GM23338 (cell line): ENCODE results near the gene DVL1. TPM values are rescaled to one million over a fixed set of nuclear protein-coding genes. Genes with fewer than 3 reads are reported as not detected.

Source experiments
- ATAC-seq: fragments of 200-7000 bp; cut with Tn5 transposase; 3 replicates; pipeline ENCODE4 v1.9.1; 2020
- DNase-seq: peaks from one replicate; pipeline ENCODE4 v3.0.0-alpha.2; 2015; ENCODE audit warnings: low spot score
- H2AFZ ChIP-seq: fragments of 200-600 bp; sonication (generic); 2 replicates; pipeline ENCODE4 v1.8.0; 2016; ENCODE audit warnings: antibody characterized with exemption, mild to moderate bottlenecking, moderate library complexity
- H3F3A ChIP-seq: fragments of 200-600 bp; sonication (generic); replicated peaks from 2 replicates; pipeline ENCODE4 v1.8.0; 2017; ENCODE audit warnings: antibody characterized with exemption, mixed run types, low read depth
- H3K27ac ChIP-seq: fragments of 200-600 bp; sonication (generic); 2 replicates; pipeline ENCODE4 v1.6.1; 2016; ENCODE audit warnings: low read depth
- H3K27me3 ChIP-seq: fragments of 200-600 bp; sonication (generic); 2 replicates; pipeline ENCODE4 v1.8.0; 2016; ENCODE audit warnings: mild to moderate bottlenecking, mixed run types, moderate library complexity; ENCODE audit not compliant: insufficient read depth
- H3K36me3 ChIP-seq: fragments of 200-600 bp; sonication (generic); 2 replicates; pipeline ENCODE4 v1.8.0; 2016; ENCODE audit warnings: mild to moderate bottlenecking; ENCODE audit not compliant: insufficient read depth
- H3K4me1 ChIP-seq: fragments of 200-600 bp; sonication (generic); 2 replicates; pipeline ENCODE4 v1.8.0; 2016; ENCODE audit warnings: mild to moderate bottlenecking, moderate library complexity; ENCODE audit not compliant: insufficient read depth
- H3K4me2 ChIP-seq: fragments of 200-600 bp; sonication (generic); 2 replicates; pipeline ENCODE4 v1.7.1; 2017; ENCODE audit warnings: mixed run types
- H3K4me3 ChIP-seq: fragments of 200-600 bp; sonication (generic); 2 replicates; pipeline ENCODE4 v1.6.1; 2016; ENCODE audit warnings: mixed run types
- H3K79me2 ChIP-seq: fragments of 200-600 bp; sonication (generic); replicated peaks from 2 replicates; pipeline ENCODE4 v1.8.0; 2017; ENCODE audit warnings: mild to moderate bottlenecking; ENCODE audit not compliant: insufficient read depth
- H3K9me2 ChIP-seq: fragments of 200-600 bp; sonication (generic); 2 replicates; pipeline ENCODE4 v1.8.0; 2017; ENCODE audit not compliant: insufficient read depth
- H4K20me1 ChIP-seq: fragments of 200-600 bp; sonication (generic); replicated peaks from 2 replicates; pipeline ENCODE4 v1.8.0; 2017; ENCODE audit warnings: mild to moderate bottlenecking; ENCODE audit not compliant: insufficient read depth
- H3K27ac Mint-ChIP-seq: 2 replicates; pipeline ENCODE4 v1.8.0; 2020; ENCODE audit warnings: inconsistent platforms, mild to moderate bottlenecking, moderate library complexity, mixed read lengths
- H3K27me3 Mint-ChIP-seq: 3 replicates; pipeline ENCODE4 v1.8.0; 2022; ENCODE audit warnings: low read depth, mild to moderate bottlenecking, moderate library complexity, mixed read lengths, inconsistent platforms; ENCODE audit not compliant: insufficient read depth, poor library complexity
- H3K36me3 Mint-ChIP-seq: 3 replicates; pipeline ENCODE4 v1.8.0; 2021; ENCODE audit warnings: low read depth, mild to moderate bottlenecking, inconsistent platforms, moderate library complexity, mixed read lengths
- H3K4me1 Mint-ChIP-seq: 3 replicates; pipeline ENCODE4 v1.8.0; 2020; ENCODE audit warnings: mild to moderate bottlenecking, inconsistent platforms, mixed read lengths
- H3K4me3 Mint-ChIP-seq: 3 replicates; pipeline ENCODE4 v1.8.0; 2021; ENCODE audit warnings: moderate library complexity, mild to moderate bottlenecking, inconsistent platforms, mixed read lengths
- H3K9me3 Mint-ChIP-seq: 3 replicates; pipeline ENCODE4 v1.8.0; 2020; ENCODE audit warnings: moderate library complexity, mild to moderate bottlenecking, inconsistent platforms, mixed read lengths
- CREB1 ChIP-seq: fragments of 250-450 bp; sonication (Bioruptor Pico); IDR thresholded peaks from 2 replicates; pipeline ENCODE4 v1.5.0; 2020; ENCODE audit warnings: low read depth, mild to moderate bottlenecking, moderate library complexity
- CTCF ChIP-seq, 2 experiments: fragments of 200-600 bp in 1 of 2; sonication (generic) in 1 of 2; conservative IDR thresholded peaks; 2 replicates each; pipeline versions ENCODE4 v1.5.1 to v1.6.1; 2016 to 2017; ENCODE audit warnings: antibody characterized with exemption in 2 of 2, low read depth in 2 of 2, mild to moderate bottlenecking in 2 of 2, moderate library complexity in 1 of 2
- EZH2 ChIP-seq: fragments of 200-600 bp; sonication (generic); IDR thresholded peaks from one replicate; pipeline ENCODE4 v1.8.0; 2017; ENCODE audit warnings: antibody characterized with exemption, mild to moderate bottlenecking, low read depth; ENCODE audit not compliant: unreplicated experiment
- EZH2phosphoT487 ChIP-seq: fragments of 200-600 bp; sonication (generic); IDR thresholded peaks from one replicate; pipeline ENCODE4 v1.8.1; 2018; ENCODE audit warnings: antibody characterized with exemption; ENCODE audit not compliant: unreplicated experiment
- JUNB ChIP-seq: IDR thresholded peaks from one replicate; pipeline ENCODE4 v1.6.1; 2016; ENCODE audit warnings: antibody characterized with exemption; ENCODE audit not compliant: unreplicated experiment
- NANOG ChIP-seq: IDR thresholded peaks from 2 replicates; pipeline ENCODE4 v1.6.1; 2016; ENCODE audit warnings: antibody characterized with exemption, borderline replicate concordance
- POLR2AphosphoS5 ChIP-seq: IDR thresholded peaks from 2 replicates; pipeline ENCODE4 v1.6.1; 2016; ENCODE audit warnings: antibody characterized with exemption, low read depth
- REST ChIP-seq: IDR thresholded peaks from one replicate; pipeline ENCODE4 v1.6.1; 2018; ENCODE audit warnings: antibody characterized with exemption; ENCODE audit not compliant: unreplicated experiment
- STAT1 ChIP-seq: IDR thresholded peaks from one replicate; pipeline ENCODE4 v1.6.1; 2016; ENCODE audit warnings: antibody characterized with exemption; ENCODE audit not compliant: unreplicated experiment
- ZNF114 ChIP-seq: fragments of 250-450 bp; sonication (Bioruptor Pico); IDR thresholded peaks from 2 replicates; pipeline ENCODE4 v1.5.0; 2020; ENCODE audit warnings: mild to moderate bottlenecking, moderate library complexity
- ZNF331 ChIP-seq: fragments of 250-450 bp; sonication (Bioruptor Pico); IDR thresholded peaks from 2 replicates; pipeline ENCODE4 v1.5.0; 2020; ENCODE audit warnings: low read depth, mild to moderate bottlenecking, moderate library complexity
- ZNF462 ChIP-seq: fragments of 250-450 bp; sonication (Bioruptor Pico); IDR thresholded peaks from 2 replicates; pipeline ENCODE4 v1.5.0; 2020; ENCODE audit warnings: mild to moderate bottlenecking, moderate library complexity
- polyA plus RNA-seq: library from polyadenylated mRNA; unstranded; fragments of >200 nt; fragmentation: Nextera tagmentation; extraction: Ambion mirVana; gene quantifications from 2 replicates; pipeline ENCODE4 v1.2.1, GENCODE V29; 2016
- total RNA-seq: library from RNA; depleted of rRNA; stranded (reverse); fragments of >200 nt; shearing (Covaris generic); gene quantifications from 2 replicates; pipeline ENCODE4 v1.2.3, GENCODE V29; 2014
- TF ChIP-seq, protein P1 (sequence below): IDR thresholded peaks from 2 replicates; pipeline ENCODE4 v1.6.1; 2016; ENCODE audit warnings: antibody characterized with exemption

Gene DVL1
- total and polyA plus RNA-seq, 2 experiments from 2014 or later, result 13.5 to 69.7 TPM

DNA sequence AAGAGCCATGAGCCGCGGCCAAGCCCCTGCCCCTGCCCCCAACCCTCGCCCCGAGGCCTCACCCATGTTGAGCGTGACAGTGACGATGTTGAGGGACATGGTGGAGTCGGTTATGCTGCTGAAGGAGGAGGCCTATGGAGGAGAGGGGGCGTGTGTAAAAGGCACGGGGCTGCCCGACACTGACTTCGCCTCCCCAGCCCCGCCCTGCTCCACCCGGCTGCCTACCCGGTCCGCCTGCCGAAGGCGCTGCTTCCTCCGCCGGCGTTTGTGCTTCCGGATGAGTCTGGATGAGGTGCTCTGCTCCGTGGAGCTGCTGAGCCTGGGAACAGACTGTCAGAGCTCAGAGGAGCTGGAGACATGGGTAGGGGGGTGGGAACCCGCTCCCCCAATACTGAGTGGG lies 9.0 kb downstream of the DVL1 start:
- Histone ChIP-seq H3K4me2 (no peak overlapping the region), H3K9me2 (no peaks in the 10 kb centered on the region), H3K36me3 (no peaks in the 10 kb centered on the region), H3F3A (peaks cover 13% of the 10 kb centered on the region), H3K27ac (no peak overlapping the region), H3K4me3 (no peak overlapping the region), H3K4me1 (no peaks in the 10 kb centered on the region), H3K79me2 (no peaks in the 10 kb centered on the region), H4K20me1 (0 out of 2 replicates have a peak, but pooled peaks cover 3% of the 10 kb centered on the region), H3K27me3 (no peaks in the 10 kb centered on the region), H2AFZ (no peak overlapping the region)
- no peak for DNase-seq
- H3K27me3 Mint-ChIP-seq, result peaks cover 6% of the 10 kb centered on the region
- TF ChIP-seq REST (no peak), POLR2AphosphoS5 (no peak), JUNB (no peak), EZH2 (no peak), CREB1 (CRISPR knock-in tag) (no peak), ZNF462 (CRISPR knock-in tag) (no peak), NANOG (no peak), EZH2phosphoT487 (no peak), STAT1 (no peak), ZNF331 (CRISPR knock-in tag) (no peak), ZNF114 (CRISPR knock-in tag) (no peak), CTCF (conservative IDR thresholded peaks at IDR 0.05; ENCODE audit: low read depth in 2 of 2) (no peak)
- TF ChIP-seq, protein P1, sequence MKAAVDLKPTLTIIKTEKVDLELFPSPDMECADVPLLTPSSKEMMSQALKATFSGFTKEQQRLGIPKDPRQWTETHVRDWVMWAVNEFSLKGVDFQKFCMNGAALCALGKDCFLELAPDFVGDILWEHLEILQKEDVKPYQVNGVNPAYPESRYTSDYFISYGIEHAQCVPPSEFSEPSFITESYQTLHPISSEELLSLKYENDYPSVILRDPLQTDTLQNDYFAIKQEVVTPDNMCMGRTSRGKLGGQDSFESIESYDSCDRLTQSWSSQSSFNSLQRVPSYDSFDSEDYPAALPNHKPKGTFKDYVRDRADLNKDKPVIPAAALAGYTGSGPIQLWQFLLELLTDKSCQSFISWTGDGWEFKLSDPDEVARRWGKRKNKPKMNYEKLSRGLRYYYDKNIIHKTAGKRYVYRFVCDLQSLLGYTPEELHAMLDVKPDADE, result no peak
- H3K27ac Mint-ChIP-seq, result no peak overlapping the region
- ATAC-seq, result no peak
- no peak overlapping the region for H3K4me3 Mint-ChIP-seq
- peaks cover 18% of the 10 kb centered on the region for H3K36me3 Mint-ChIP-seq
- no peaks in the 10 kb centered on the region; the same call in 2 of the 3 replicates for H3K9me3 Mint-ChIP-seq
- no peaks in the 10 kb centered on the region; the same call in 2 of the 3 replicates for H3K4me1 Mint-ChIP-seq
